ENCODE measurements around the gene MMP19.
A peak's percentile ranks its signal among the peaks of the same experiment; 100 is the strongest.

MMP19 gene

GRCh38 chr12:55843431-55843830 is 695 bp upstream of the MMP19 start:
- DNase-seq = no peak

- DNase-seq = peak; percentile 21
Measured at GRCh38 chr12:55840581-55841351, 2.0 kb downstream of the MMP19 start.

GRCh38 chr12:55839345-55840140 is 3.2 kb downstream of the MMP19 start:
- peak; percentile 4 for DNase-seq

- no peak for DNase-seq
Measured at GRCh38 chr12:55838361-55838760, 4.4 kb downstream of the MMP19 start.

- DNase-seq = peak; percentile 3
Measured at GRCh38 chr12:55834400-55834799, 8.3 kb downstream of the MMP19 start.

- DNase-seq = peak; percentile 3
Measured at GRCh38 chr12:55833056-55833455, 9.7 kb downstream of the MMP19 start.

GRCh38 chr12:55831447-55831815 is 11.3 kb downstream of the MMP19 start:
- DNase-seq = peak; percentile 27

GRCh38 chr12:55830601-55831446 is 11.9 kb downstream of the MMP19 start:
- peak; percentile 40 for DNase-seq

- DNase-seq = peak; percentile 25
Measured at GRCh38 chr12:55829967-55830600, 12.7 kb downstream of the MMP19 start.

GRCh38 chr12:55828357-55828756 is 14.4 kb downstream of the MMP19 start:
- DNase-seq = no peak

GRCh38 chr12:55827806-55828205 is 14.9 kb downstream of the MMP19 start:
- DNase-seq = no peak

- no peak for DNase-seq
Measured at GRCh38 chr12:55824726-55825125, 18.0 kb downstream of the MMP19 start.

GRCh38 chr12:55823419-55823818 is 19.3 kb downstream of the MMP19 start:
- no peak for DNase-seq

GRCh38 chr12:55822228-55822627 is 20.5 kb downstream of the MMP19 start:
- no peak for DNase-seq

- no peak for DNase-seq
Measured at GRCh38 chr12:55820679-55821078, 22.1 kb downstream of the MMP19 start.

- no peak for DNase-seq
Measured at GRCh38 chr12:55818886-55819285, 23.9 kb downstream of the MMP19 start.

- DNase-seq = peak; percentile 70
Measured at GRCh38 chr12:55818140-55818728, 24.5 kb downstream of the MMP19 start.

GRCh38 chr12:55817345-55818139 is 25.2 kb downstream of the MMP19 start, which contains the start of the genes ORMDL2 and SARNP:
Gene ORMDL2 (plus strand): TSS chr12:55818041. CDS start chr12:55819000, 959 bp downstream.
Gene SARNP (minus strand): TSS chr12:55817724. CDS start chr12:55817701, 23 bp downstream.
- peak; percentile 99 for DNase-seq

GRCh38 chr12:55816881-55817344 is 25.8 kb downstream of the MMP19 start:
- no peak for DNase-seq

GRCh38 chr12:55815473-55815872 is 27.3 kb downstream of the MMP19 start:
- no peak for DNase-seq

- DNase-seq = no peak
Measured at GRCh38 chr12:55814257-55814656, 28.5 kb downstream of the MMP19 start.

Data from suppressor macrophage treated with lipopolysaccharide for 4 hours (primary cell).